Body of pancreas (tissue), 4 donors: Measurements from ENCODE around the gene GYS1. TPM values are rescaled to one million over a fixed set of nuclear protein-coding genes. Genes with fewer than 3 reads are reported as not detected.

Experiments used
- ATAC-seq: fragments of 150-250 bp; one replicate; pipeline ENCODE4 v1.9.1; 2016
- DNase-seq, 4 donors: peaks; one replicate each; pipeline ENCODE4 v3.0.0-alpha.2; 2019
- H3K27ac ChIP-seq, 4 donors: fragments of 200-600 bp; sonication (generic); 1 replicate in 3 of 4; 2 replicates in 1 of 4; pipeline versions ENCODE4 v1.5.1 to v1.6.1; 2016 to 2019; ENCODE audit warnings: mild to moderate bottlenecking in 1 of 4, mixed read lengths in 1 of 4, moderate library complexity in 1 of 4
- H3K27me3 ChIP-seq, 2 donors: fragments of 200-600 bp; sonication (generic); one replicate each; pipeline ENCODE4 v1.6.0; 2016; ENCODE audit warnings: mild to moderate bottlenecking in 1 of 2
- H3K36me3 ChIP-seq, 2 donors: fragments of 200-600 bp; sonication (generic); replicated peaks in 1 of 2; 2 replicates each; pipeline ENCODE4 v1.5.1; 2016; ENCODE audit warnings: low read depth in 2 of 2; ENCODE audit not compliant: insufficient read depth in 1 of 2
- H3K4me1 ChIP-seq: fragments of 200-600 bp; sonication (generic); one replicate; pipeline ENCODE4 v1.6.0; 2016
- H3K4me3 ChIP-seq, 2 donors: fragments of 200-600 bp; sonication (generic); 1 replicate in 1 of 2; 2 replicates in 1 of 2; pipeline ENCODE4 v1.5.1; 2016 to 2019
- H3K9me3 ChIP-seq, 3 donors: fragments of 200-600 bp; sonication (generic); 1 replicate in 2 of 3; 2 replicates in 1 of 3; pipeline ENCODE4 v1.5.1; 2016
- CTCF ChIP-seq, 7 experiments: fragments of 450-650 bp in 4 of 7; fragments of 200-600 bp in 3 of 7; sonication (generic) in 3 of 7; IDR thresholded peaks; one replicate each; pipeline ENCODE4 v1.5.1; 2016 to 2019; ENCODE audit warnings: antibody characterized with exemption in 7 of 7
- POLR2A ChIP-seq, 3 donors: fragments of 450-650 bp; IDR thresholded peaks; one replicate each; pipeline ENCODE4 v1.6.1; 2016; ENCODE audit warnings: antibody characterized with exemption in 3 of 3, mild to moderate bottlenecking in 2 of 3
- WGBS, 2 donors: methylation state at CpG; one replicate each; pipeline ENCODE4 v1.1.5; 2017; 5-methylcytosine and 5-hydroxymethylcytosine counted together
- intact Hi-C: fragments of 100-400 bp; cut with DNase I; formaldehyde crosslinking; loops from one replicate; pipeline ENCODE4 v1.15.1; 2023
- total RNA-seq, 2 donors: library from RNA; depleted of rRNA; stranded (reverse); fragments of >200 nt; gene quantifications; one replicate each; pipeline ENCODE4 v1.1.0, GENCODE V29; 2016

The GYS1 gene
- total RNA-seq, 2 donors from 2014 or later: 7.5 to 17.8 TPM

DNA sequence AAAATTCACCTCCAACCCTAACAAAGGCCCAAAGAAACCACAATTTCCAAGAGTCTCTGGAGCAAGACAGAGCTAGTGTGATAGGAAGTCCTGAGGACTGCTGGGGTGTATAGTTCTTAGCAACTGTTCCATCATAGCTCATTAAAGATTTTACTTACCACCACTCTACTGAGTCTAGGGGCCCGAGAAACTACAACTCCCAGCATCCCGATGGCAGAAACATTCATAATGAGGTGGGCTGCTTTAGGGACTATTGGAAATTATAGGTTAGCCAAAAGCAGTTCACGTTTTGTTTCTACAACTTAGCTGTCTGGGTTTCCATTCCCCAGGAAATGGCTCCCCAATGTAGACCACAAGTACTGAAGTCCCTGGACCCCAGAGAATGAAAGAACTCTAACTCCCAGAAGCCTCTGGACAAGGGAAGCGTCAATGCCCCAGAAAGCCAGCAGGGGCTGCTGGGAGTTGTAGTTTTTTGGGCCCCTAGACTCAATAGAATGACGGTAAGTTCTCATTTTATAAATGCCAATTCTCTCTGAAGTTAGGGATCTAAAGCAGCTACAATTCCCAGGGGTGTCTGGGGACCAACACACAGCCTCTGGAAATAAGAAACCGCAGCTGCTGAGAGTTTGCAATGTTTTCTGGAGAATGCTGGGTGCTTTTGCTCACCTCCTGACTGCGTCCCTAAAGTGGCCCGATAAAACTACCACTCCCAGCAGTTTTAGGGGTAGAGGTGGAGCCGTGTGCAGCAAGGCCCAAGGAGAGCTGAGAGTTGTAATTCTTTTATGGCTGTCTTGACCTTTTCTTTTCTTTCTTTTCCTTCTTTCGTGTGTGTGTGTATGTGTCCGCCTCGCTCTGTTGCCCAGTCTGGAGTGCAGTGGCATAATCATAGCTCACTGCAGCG lies 16.9 kb downstream of the GYS1 start:
- no peak for ATAC-seq

GRCh38 chr19:48970923-48971395 lies 22.1 kb downstream of the GYS1 start:
- intact Hi-C loops: no loop called here
- Histone ChIP-seq H3K36me3 (peaks cover 0 to 5% of the 10 kb centered on the region in 2 donors), H3K27me3 (no peaks in the 10 kb centered on the region), H3K4me3 (no peak overlapping the region), H3K27ac (no peak overlapping the region), H3K9me3 (no peaks in the 10 kb centered on the region), H3K4me1 (peaks cover 12% of the 10 kb centered on the region)
- 23 to 39% methylated on average over 10 to 19 of the region's 19 CpGs for WGBS, 2 donors
- ATAC-seq: peak; percentile 64
- TF ChIP-seq CTCF (IDR thresholded peaks at IDR 0.05) (peak; percentile 68 to 89 (median 78)), POLR2A (IDR thresholded peaks at IDR 0.05) (no peak)
- peak; percentile 71 to 85 (median 80) for DNase-seq

More for the DNA sequence above, 16.9 kb downstream of the GYS1 start:
- intact Hi-C loops: no loop called here
- H3K4me1 ChIP-seq: no peaks in the 10 kb centered on the region
- H3K27ac ChIP-seq: no peak overlapping the region
- H3K4me3 ChIP-seq: no peak overlapping the region
- 88 to 95% methylated on average over 13 of the region's 13 CpGs for WGBS, 2 donors
- no peak for DNase-seq
- no peaks in the 10 kb centered on the region for H3K9me3 ChIP-seq
- TF ChIP-seq POLR2A (IDR thresholded peaks at IDR 0.05) (no peak), CTCF (IDR thresholded peaks at IDR 0.05) (no peak)
- H3K36me3 ChIP-seq: peaks cover 0 to 5% of the 10 kb centered on the region in 2 donors
- H3K27me3 ChIP-seq: no peaks in the 10 kb centered on the region

GRCh38 chr19:48970139-48970766 lies 22.9 kb downstream of the GYS1 start:
- intact Hi-C loops: no loop called here
- H3K9me3 ChIP-seq: no peaks in the 10 kb centered on the region
- ATAC-seq (no peak), DNase-seq (no peak)
- H3K4me3 ChIP-seq: no peak overlapping the region
- 84 to 88% methylated on average over 20 to 22 of the region's 23 CpGs for WGBS, 2 donors
- H3K36me3 ChIP-seq: peaks cover 0 to 5% of the 10 kb centered on the region in 2 donors
- TF ChIP-seq CTCF (IDR thresholded peaks at IDR 0.05) (no peak), POLR2A (IDR thresholded peaks at IDR 0.05) (no peak)
- H3K27ac ChIP-seq: no peak overlapping the region
- H3K4me1 ChIP-seq: peaks cover 12% of the 10 kb centered on the region
- H3K27me3 ChIP-seq: no peaks in the 10 kb centered on the region

DNA sequence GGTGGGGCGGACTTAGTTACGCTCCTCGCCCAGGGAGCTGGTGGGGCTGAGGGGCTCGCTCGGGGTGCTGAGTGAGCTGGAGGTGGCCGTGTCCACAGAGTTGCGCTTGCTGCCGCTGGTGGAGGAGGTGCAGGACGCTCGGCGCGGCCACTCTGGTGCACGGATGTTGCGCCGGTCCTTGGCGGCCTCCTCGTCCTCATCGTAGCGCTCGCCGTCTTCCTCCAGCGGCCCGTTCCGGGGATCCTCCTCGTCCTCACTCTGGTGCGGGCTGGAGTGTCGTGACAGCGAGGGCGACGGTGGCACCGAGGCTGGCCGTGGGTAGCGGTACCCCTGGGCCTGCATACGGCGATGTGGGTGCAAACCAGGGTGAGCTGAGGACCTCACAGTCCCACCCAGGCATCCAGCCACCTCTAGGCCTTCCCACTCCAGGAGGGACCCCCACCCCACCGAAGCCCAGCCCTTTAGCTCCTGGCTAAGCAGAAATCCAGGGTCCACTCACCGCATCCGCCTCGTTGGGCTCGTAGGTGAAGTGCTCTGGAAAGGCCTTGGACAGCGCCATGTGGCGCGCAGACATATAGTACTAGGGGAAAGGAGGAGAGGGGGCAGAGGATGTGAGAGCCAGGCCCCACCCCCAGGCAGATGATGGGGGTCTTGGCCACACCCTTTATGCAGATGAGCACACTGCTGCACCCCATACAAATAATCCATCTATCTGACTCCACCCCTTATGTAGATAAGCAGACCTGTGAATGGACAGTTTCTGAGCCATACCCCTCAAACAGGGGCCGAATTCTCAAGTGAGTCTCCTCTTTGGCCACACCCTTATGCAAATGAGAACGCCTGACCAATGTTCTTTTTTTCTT lies 23.6 kb downstream of the GYS1 start:
- no peak for DNase-seq
- no peak overlapping the region for H3K4me3 ChIP-seq
- no peak for TF ChIP-seq CTCF (IDR thresholded peaks at IDR 0.05)
- TF ChIP-seq POLR2A (IDR thresholded peaks at IDR 0.05): no peak
- no peaks in the 10 kb centered on the region for H3K9me3 ChIP-seq
- intact Hi-C loops: no loop called here
- H3K36me3 ChIP-seq: peaks cover 0 to 5% of the 10 kb centered on the region in 2 donors
- 91 to 92% methylated on average over 30 to 45 of the region's 45 CpGs for WGBS, 2 donors
- peaks cover 15% of the 10 kb centered on the region for H3K4me1 ChIP-seq
- H3K27me3 ChIP-seq: no peaks in the 10 kb centered on the region
- no peak overlapping the region for H3K27ac ChIP-seq
- ATAC-seq: no peak
